Esophagus muscularis mucosa (tissue), 4 donors: ENCODE data around the gene PCDHB12. TPM values are rescaled to one million over a fixed set of nuclear protein-coding genes. Genes with fewer than 3 reads are reported as not detected.
"Not testable (repeated sequence)": the region's sequence is repeated elsewhere in the genome, so short reads cannot be mapped to it uniquely, and the experiment has no call there.

ENCODE experiments used
- DNase-seq: peaks from one replicate; pipeline ENCODE4 v3.0.0-alpha.2; 2017; ENCODE audit errors: extremely low spot score
- H3K27ac ChIP-seq, 4 donors: fragments of 200-600 bp; sonication (generic); replicated peaks in 1 of 4; 1 replicate in 3 of 4; 2 replicates in 1 of 4; pipeline ENCODE4 v1.5.1; 2016 to 2019; ENCODE audit warnings: mild to moderate bottlenecking in 1 of 4
- H3K27me3 ChIP-seq, 4 donors: fragments of 200-600 bp; sonication (generic); one replicate each; pipeline versions ENCODE4 v1.5.1 to v1.6.0; 2016 to 2019
- H3K36me3 ChIP-seq, 4 donors: fragments of 200-600 bp; sonication (generic); one replicate each; pipeline ENCODE4 v1.5.1; 2016 to 2019
- H3K4me1 ChIP-seq, 4 donors: fragments of 200-600 bp; sonication (generic); one replicate each; pipeline ENCODE4 v1.5.1; 2016 to 2019
- H3K4me3 ChIP-seq, 4 donors: fragments of 200-600 bp; sonication (generic); 1 replicate in 2 of 4; 2 replicates in 2 of 4; pipeline ENCODE4 v1.5.1; 2016 to 2019; ENCODE audit warnings: mild to moderate bottlenecking in 4 of 4, moderate library complexity in 1 of 4
- H3K9me3 ChIP-seq, 4 donors: fragments of 200-600 bp; sonication (generic); 1 replicate in 3 of 4; 2 replicates in 1 of 4; pipeline ENCODE4 v1.5.1; 2016 to 2019
- EP300 ChIP-seq: sonication (generic); formaldehyde crosslinking; IDR thresholded peaks from one replicate; pipeline ENCODE4 v1.6.1; 2017; ENCODE audit warnings: antibody characterized with exemption
- WGBS: methylation state at CpG from one replicate; pipeline ENCODE4 v1.1.5; 2018; 5-methylcytosine and 5-hydroxymethylcytosine counted together
- intact Hi-C: fragments of 100-400 bp; cut with DNase I; formaldehyde crosslinking; loops from one replicate; pipeline ENCODE4 v1.15.1; 2023
- total RNA-seq, 4 donors: library from RNA; depleted of rRNA; stranded (reverse); fragments of >200 nt; gene quantifications; one replicate each; pipeline versions ENCODE4 v1.1.0 to v1.2.1, GENCODE V29; 2016
- TF ChIP-seq, protein P1 (sequence below), 3 experiments: fragments of 200-600 bp in 2 of 3; fragments of 450-650 bp in 1 of 3; sonication (generic) in 2 of 3; IDR thresholded peaks; one replicate each; pipeline ENCODE4 v1.5.1; 2017 to 2019; ENCODE audit warnings: antibody characterized with exemption in 3 of 3, mild to moderate bottlenecking in 2 of 3, moderate library complexity in 1 of 3

Gene PCDHB12
- total RNA-seq, 4 donors from 2014 or later, result 2.2 to 4.3 (median 2.9) TPM

DNA sequence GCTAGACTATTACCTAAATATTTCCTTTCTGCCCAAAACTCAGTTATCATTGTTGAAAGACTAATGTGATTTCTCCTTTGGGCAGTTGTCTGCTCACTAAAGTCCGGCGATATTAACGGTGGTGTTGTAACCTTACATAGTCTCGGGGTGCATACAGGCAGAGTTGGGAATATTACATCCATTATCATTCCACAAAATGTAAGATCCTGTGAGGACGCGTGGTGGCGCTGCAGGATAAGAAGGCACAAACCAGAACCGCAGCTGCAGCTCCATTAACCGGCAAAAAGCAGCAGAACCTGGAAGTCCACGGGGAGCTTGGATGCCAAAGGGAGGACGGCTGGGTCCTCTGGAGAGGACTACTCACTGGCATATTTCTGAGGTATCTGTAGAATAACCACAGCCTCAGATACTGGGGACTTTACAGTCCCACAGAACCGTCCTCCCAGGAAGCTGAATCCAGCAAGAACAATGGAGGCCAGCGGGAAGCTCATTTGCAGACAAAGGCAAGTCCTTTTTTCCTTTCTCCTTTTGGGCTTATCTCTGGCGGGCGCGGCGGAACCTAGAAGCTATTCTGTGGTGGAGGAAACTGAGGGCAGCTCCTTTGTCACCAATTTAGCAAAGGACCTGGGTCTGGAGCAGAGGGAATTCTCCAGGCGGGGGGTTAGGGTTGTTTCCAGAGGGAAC is 5.3 kb downstream of the PCDHB12 start, which contains the start of gene PCDHB13:
Gene PCDHB13, plus strand, starts transcription at position 264 of the 684 bp plus-strand sequence. Its CDS starts 205 bp downstream, at position 469.
- DNase-seq, H3K4me1 ChIP-seq, H3K36me3 ChIP-seq, H3K27ac ChIP-seq: not testable (repeated sequence)
- WGBS, result 16% methylated on average over 14 of the region's 18 CpGs
- Histone ChIP-seq H3K27me3 (peaks cover 0 to 20% (median 0%) of the 10 kb centered on the region in 4 donors), H3K9me3 (peaks cover 0 to 90% (median 63%) of the 10 kb centered on the region in 4 donors), H3K4me3 (peak within 1 kb of the TSS; percentile 12 to 43 (median 32))
- intact Hi-C loops, result loop anchor here (10.0 kb wide), 1 partner anchor 351 kb away; no protein-coding TSS in a partner anchor
- TF ChIP-seq, protein P1, sequence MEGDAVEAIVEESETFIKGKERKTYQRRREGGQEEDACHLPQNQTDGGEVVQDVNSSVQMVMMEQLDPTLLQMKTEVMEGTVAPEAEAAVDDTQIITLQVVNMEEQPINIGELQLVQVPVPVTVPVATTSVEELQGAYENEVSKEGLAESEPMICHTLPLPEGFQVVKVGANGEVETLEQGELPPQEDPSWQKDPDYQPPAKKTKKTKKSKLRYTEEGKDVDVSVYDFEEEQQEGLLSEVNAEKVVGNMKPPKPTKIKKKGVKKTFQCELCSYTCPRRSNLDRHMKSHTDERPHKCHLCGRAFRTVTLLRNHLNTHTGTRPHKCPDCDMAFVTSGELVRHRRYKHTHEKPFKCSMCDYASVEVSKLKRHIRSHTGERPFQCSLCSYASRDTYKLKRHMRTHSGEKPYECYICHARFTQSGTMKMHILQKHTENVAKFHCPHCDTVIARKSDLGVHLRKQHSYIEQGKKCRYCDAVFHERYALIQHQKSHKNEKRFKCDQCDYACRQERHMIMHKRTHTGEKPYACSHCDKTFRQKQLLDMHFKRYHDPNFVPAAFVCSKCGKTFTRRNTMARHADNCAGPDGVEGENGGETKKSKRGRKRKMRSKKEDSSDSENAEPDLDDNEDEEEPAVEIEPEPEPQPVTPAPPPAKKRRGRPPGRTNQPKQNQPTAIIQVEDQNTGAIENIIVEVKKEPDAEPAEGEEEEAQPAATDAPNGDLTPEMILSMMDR (IDR thresholded peaks at IDR 0.05), result peak; percentile 25 to 42 (median 36)

GRCh38 chr5:141214583-141214982 is 6.1 kb downstream of the PCDHB12 start:
- H3K36me3 ChIP-seq, H3K4me3 ChIP-seq, H3K27ac ChIP-seq, H3K4me1 ChIP-seq, DNase-seq: not testable (repeated sequence)
- WGBS, result 68% methylated on average over 7 of the region's 12 CpGs
- Histone ChIP-seq H3K9me3 (peaks cover 0 to 90% (median 63%) of the 10 kb centered on the region in 4 donors), H3K27me3 (peaks cover 0 to 16% (median 0%) of the 10 kb centered on the region in 4 donors)
- intact Hi-C loops, result loop anchor here (10.0 kb wide), 1 partner anchor 350 kb away; no protein-coding TSS in a partner anchor

GRCh38 chr5:141215504-141215903 is 7.0 kb downstream of the PCDHB12 start:
- intact Hi-C loops, result loop anchor here (10.0 kb wide), 1 partner anchor 349 kb away; no protein-coding TSS in a partner anchor
- not testable (repeated sequence) for DNase-seq, H3K27ac ChIP-seq, H3K4me3 ChIP-seq, H3K36me3 ChIP-seq, H3K4me1 ChIP-seq
- WGBS, result 30% methylated on average over 20 of the region's 40 CpGs
- peaks cover 0 to 10% (median 0%) of the 10 kb centered on the region in 4 donors for H3K27me3 ChIP-seq
- peaks cover 0 to 89% (median 64%) of the 10 kb centered on the region in 4 donors for H3K9me3 ChIP-seq

- not testable (repeated sequence) for DNase-seq, H3K27ac ChIP-seq, H3K4me3 ChIP-seq, H3K4me1 ChIP-seq, H3K36me3 ChIP-seq
- 22% methylated on average over 12 of the region's 26 CpGs for WGBS
- Histone ChIP-seq H3K9me3 (peaks cover 0 to 91% (median 66%) of the 10 kb centered on the region in 4 donors), H3K27me3 (peaks cover 0 to 10% (median 0%) of the 10 kb centered on the region in 4 donors)
- intact Hi-C loops, result loop anchor here (10.0 kb wide), 1 partner anchor 349 kb away; no protein-coding TSS in a partner anchor
Observed at GRCh38 chr5:141216035-141216434, 7.5 kb downstream of the PCDHB12 start.

- TF ChIP-seq, protein P1 (IDR thresholded peaks at IDR 0.05), result peak in 1 of 3 experiments; percentile 16
- TF ChIP-seq EP300, result no peak
- DNase-seq, result no peak
- H3K27ac ChIP-seq, result peak within 1 kb of the TSS in 1 of 4 donors; percentile 20
- H3K4me1 ChIP-seq, result no peaks in the 10 kb centered on the region
- no peaks in the 10 kb centered on the region for H3K27me3 ChIP-seq
- peaks cover 0 to 7% (median 2%) of the 10 kb centered on the region in 4 donors for H3K36me3 ChIP-seq
- H3K4me3 ChIP-seq, result peak within 1 kb of the TSS; percentile 27 to 44 (median 37)
- intact Hi-C loops, result no loop called here
- H3K9me3 ChIP-seq, result peaks cover 0 to 96% (median 95%) of the 10 kb centered on the region in 4 donors
- WGBS, result 29% methylated on average over 15 of the region's 15 CpGs
Observed at GRCh38 chr5:141223112-141223783, 14.7 kb downstream of the PCDHB12 start, which contains the start of gene PCDHB14. TSS of gene PCDHB14 (plus strand) at chr5:141223343. CDS start at chr5:141223506, 163 bp downstream.

- peaks cover 0 to 92% (median 89%) of the 10 kb centered on the region in 4 donors for H3K9me3 ChIP-seq
- H3K27me3 ChIP-seq, DNase-seq, H3K4me1 ChIP-seq, H3K36me3 ChIP-seq, intact Hi-C loops, H3K4me3 ChIP-seq, H3K27ac ChIP-seq: not testable (repeated sequence)
- WGBS, result 13% methylated on average over 4 of the region's 40 CpGs
Observed at GRCh38 chr5:141224844-141225243, 16.3 kb downstream of the PCDHB12 start.

GRCh38 chr5:141225421-141225820 is 16.9 kb downstream of the PCDHB12 start:
- intact Hi-C loops, DNase-seq, H3K4me3 ChIP-seq, H3K27ac ChIP-seq, H3K36me3 ChIP-seq, H3K27me3 ChIP-seq, H3K4me1 ChIP-seq: not testable (repeated sequence)
- 19% methylated on average over 20 of the region's 30 CpGs for WGBS
- peaks cover 0 to 91% (median 85%) of the 10 kb centered on the region in 4 donors for H3K9me3 ChIP-seq
